ENCODE measurements around the gene DOCK2. TPM values are rescaled to one million over a fixed set of nuclear protein-coding genes. Genes with fewer than 3 reads are reported as not detected.

The DOCK2 gene
- total and polyA plus RNA-seq, 2 donors (not counting 3 experiments of a cell fraction or from before 2014, with no cell fraction given): 0.62 to 4.8 TPM

DNA sequence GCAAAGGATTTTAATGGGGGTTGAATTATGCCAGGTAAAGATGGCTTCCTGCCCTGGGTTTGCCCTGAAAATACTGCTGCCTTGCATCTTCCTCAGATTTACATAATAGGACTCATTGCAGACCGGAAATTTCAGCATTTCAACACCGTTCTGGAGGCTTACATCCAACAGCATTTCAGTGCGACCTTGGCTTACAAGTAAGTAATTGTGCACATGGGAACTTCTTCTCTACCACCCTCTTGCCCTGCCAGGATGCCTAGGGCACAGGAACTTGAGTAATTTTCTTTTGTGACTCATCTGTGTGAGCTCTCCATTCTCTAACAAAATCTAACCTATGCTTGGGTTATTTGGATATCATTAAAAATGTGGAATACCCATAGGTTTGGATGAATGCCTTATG lies 80.2 kb downstream of the DOCK2 start:
- H4K20me1 ChIP-seq (replicated peaks; ENCODE audit: control insufficient read depth, extremely low read depth, insufficient read depth, low read length): no peaks in the 10 kb centered on the region
- no peaks in the 10 kb centered on the region for H3K36me3 ChIP-seq (ENCODE audit: control insufficient read depth in 2 of 2, extremely low read depth in 1 of 2, insufficient read depth in 2 of 2, low read length in 2 of 2)
- no peak overlapping the region for H3K4me2 ChIP-seq (ENCODE audit: insufficient read depth, low read length)
- no peaks in the 10 kb centered on the region for H3K79me2 ChIP-seq (ENCODE audit: control insufficient read depth, insufficient read depth, low read length)
- TF ChIP-seq FOS (IDR thresholded peaks at IDR 0.05; ENCODE audit: borderline replicate concordance, insufficient read depth, low read length) (peak; percentile 43), EZH2 (IDR thresholded peaks at IDR 0.05; ENCODE audit: borderline replicate concordance, low read depth, low read length, severe bottlenecking) (no peak)
- TF ChIP-seq, protein P1, sequence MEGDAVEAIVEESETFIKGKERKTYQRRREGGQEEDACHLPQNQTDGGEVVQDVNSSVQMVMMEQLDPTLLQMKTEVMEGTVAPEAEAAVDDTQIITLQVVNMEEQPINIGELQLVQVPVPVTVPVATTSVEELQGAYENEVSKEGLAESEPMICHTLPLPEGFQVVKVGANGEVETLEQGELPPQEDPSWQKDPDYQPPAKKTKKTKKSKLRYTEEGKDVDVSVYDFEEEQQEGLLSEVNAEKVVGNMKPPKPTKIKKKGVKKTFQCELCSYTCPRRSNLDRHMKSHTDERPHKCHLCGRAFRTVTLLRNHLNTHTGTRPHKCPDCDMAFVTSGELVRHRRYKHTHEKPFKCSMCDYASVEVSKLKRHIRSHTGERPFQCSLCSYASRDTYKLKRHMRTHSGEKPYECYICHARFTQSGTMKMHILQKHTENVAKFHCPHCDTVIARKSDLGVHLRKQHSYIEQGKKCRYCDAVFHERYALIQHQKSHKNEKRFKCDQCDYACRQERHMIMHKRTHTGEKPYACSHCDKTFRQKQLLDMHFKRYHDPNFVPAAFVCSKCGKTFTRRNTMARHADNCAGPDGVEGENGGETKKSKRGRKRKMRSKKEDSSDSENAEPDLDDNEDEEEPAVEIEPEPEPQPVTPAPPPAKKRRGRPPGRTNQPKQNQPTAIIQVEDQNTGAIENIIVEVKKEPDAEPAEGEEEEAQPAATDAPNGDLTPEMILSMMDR (IDR thresholded peaks at IDR 0.05; ENCODE audit: extremely low read depth in 1 of 2, insufficient read depth in 1 of 2, low read depth in 1 of 2, low read length in 2 of 2): no peak
- H3K4me3 ChIP-seq (replicated peaks in 1 of 3; ENCODE audit: insufficient read depth in 1 of 3, low read depth in 1 of 3, low read length in 3 of 3): no peak overlapping the region
- no peaks in the 10 kb centered on the region for H3K27me3 ChIP-seq (ENCODE audit: control insufficient read depth in 2 of 2, insufficient read depth in 2 of 2, low read length in 2 of 2)
- peak overlapping the region; percentile 8 for H3K27ac ChIP-seq (ENCODE audit: insufficient read depth, low read depth, low read length)
- no peaks in the 10 kb centered on the region for H3K9me1 ChIP-seq (replicated peaks; ENCODE audit: control insufficient read depth, extremely low read depth, insufficient read depth, low read length)
- no TSS peak for BruUV-seq (replicated peaks)
- no peaks in the 10 kb centered on the region for H3K9me3 ChIP-seq (replicated peaks; ENCODE audit: control insufficient read depth, insufficient read depth, low read length)
- H3K9ac ChIP-seq (replicated peaks; ENCODE audit: extremely low read depth, insufficient read depth, low read length): no peak overlapping the region
- peak; percentile 24 for FAIRE-seq
- POLR2A ChIA-PET: no interaction called here
- peak; percentile 45 for DNase-seq (ENCODE audit: low read depth, low spot score)
- CTCF ChIA-PET: interaction anchor here (1.0 to 2.3 kb wide), 4 partner anchors 10 to 263 kb away, joined by 3 to 9 read pairs (median 7); partner anchors contain the start of gene INSYN2B
- dilution Hi-C loops (cut with MboI; ENCODE audit: extremely low pct_ligation_motif_present, low sequenced_read_pairs): no loop called here
- H2AFZ ChIP-seq (ENCODE audit: low read depth, low read length): peak overlapping the region; percentile 43
- intact Hi-C loops (cut with micrococcal nuclease): no loop called here
- H3K4me1 ChIP-seq (ENCODE audit: control insufficient read depth, extremely low read depth, insufficient read depth, low read length): peaks cover 19% of the 10 kb centered on the region
